GM13976 (cell line): ENCODE measurements around the gene ITGA3.

Experiments
- DNase-seq: peaks from one replicate; pipeline ENCODE4 v3.0.0; 2012; ENCODE audit warnings: low spot score
- CTCF ChIP-seq: IDR thresholded peaks from 2 replicates; pipeline ENCODE4 v1.5.1; 2012; ENCODE audit warnings: borderline replicate concordance, mild to moderate bottlenecking; ENCODE audit not compliant: insufficient read depth; ENCODE audit errors: extremely low read depth, missing control alignments, control extremely low read depth
- in situ Hi-C: fragments of 300-500 bp; cut with MboI; formaldehyde crosslinking; loops from one replicate; pipeline ENCODE4 v1.12.0; 2022; ENCODE audit warnings: low sequenced_read_pairs, mixed read lengths, inconsistent platforms; ENCODE audit not compliant: unreplicated experiment

ITGA3 gene

GRCh38 chr17:50047083-50047482 is 8.8 kb upstream of the ITGA3 start:
- TF ChIP-seq CTCF = no peak
- DNase-seq = no peak
- in situ Hi-C loops = no loop called here

GRCh38 chr17:50047488-50048126 is 8.3 kb upstream of the ITGA3 start:
- in situ Hi-C loops = no loop called here
- TF ChIP-seq CTCF = no peak
- DNase-seq = no peak

- no peak for TF ChIP-seq CTCF
- DNase-seq = no peak
- in situ Hi-C loops = no loop called here
These were observed 7.7 kb upstream of the ITGA3 start for GRCh38 chr17:50048146-50048720.

- in situ Hi-C loops = no loop called here
- TF ChIP-seq CTCF = no peak
- DNase-seq = no peak
These were observed 6.9 kb upstream of the ITGA3 start for GRCh38 chr17:50048988-50049387.

GRCh38 chr17:50049636-50050035 is 6.3 kb upstream of the ITGA3 start:
- in situ Hi-C loops = no loop called here
- no peak for DNase-seq
- TF ChIP-seq CTCF = no peak

GRCh38 chr17:50050431-50051032 is 5.4 kb upstream of the ITGA3 start:
- no peak for TF ChIP-seq CTCF
- in situ Hi-C loops = no loop called here
- DNase-seq = no peak
